GM12892 (cell line): ENCODE results near the gene BDP1.

Source experiments
- POLR2A ChIP-seq: IDR thresholded peaks from 2 replicates; pipeline ENCODE4 v1.6.1; 2011; ENCODE audit warnings: low read depth, low read length, control low read depth
- POLR2AphosphoS5 ChIP-seq: IDR thresholded peaks from 2 replicates; pipeline ENCODE4 v1.6.1; 2011; ENCODE audit warnings: low read depth, low read length, control low read depth

DNA sequence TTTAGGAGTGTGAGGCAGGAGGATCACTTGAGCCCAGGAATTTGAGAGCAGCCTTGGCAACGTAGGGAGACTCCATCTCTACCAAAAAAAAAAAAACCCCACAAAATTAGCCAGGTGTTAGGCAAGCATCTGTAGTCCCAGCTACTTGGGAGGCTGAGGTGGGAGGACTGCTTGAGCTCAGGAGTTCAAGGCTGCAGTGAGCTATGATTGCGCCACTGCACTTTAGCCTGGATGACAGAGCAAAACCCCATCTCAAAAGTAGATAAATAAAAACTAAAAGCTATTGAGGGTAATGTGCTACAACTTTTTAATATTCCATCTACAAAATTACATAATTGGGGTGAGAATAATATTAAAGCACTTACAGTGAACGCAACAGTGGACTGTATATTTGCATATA, 5.9 kb downstream of the BDP1 start:
- TF ChIP-seq POLR2A: no peak
- no peak for TF ChIP-seq POLR2AphosphoS5
